Stimulated activated CD4-positive, alpha-beta T cell treated with anti-CD3 and anti-CD28 coated beads, Interleukin-4, amount 100 ng/mL, for 48 hours (primary cell): ENCODE results near the gene CIRBP.

Source experiments
- DNase-seq, 2 donors: peaks; one replicate each; pipeline ENCODE4 v3.0.0-alpha.2; 2020; ENCODE audit warnings: low read depth in 2 of 2

Gene CIRBP

DNA sequence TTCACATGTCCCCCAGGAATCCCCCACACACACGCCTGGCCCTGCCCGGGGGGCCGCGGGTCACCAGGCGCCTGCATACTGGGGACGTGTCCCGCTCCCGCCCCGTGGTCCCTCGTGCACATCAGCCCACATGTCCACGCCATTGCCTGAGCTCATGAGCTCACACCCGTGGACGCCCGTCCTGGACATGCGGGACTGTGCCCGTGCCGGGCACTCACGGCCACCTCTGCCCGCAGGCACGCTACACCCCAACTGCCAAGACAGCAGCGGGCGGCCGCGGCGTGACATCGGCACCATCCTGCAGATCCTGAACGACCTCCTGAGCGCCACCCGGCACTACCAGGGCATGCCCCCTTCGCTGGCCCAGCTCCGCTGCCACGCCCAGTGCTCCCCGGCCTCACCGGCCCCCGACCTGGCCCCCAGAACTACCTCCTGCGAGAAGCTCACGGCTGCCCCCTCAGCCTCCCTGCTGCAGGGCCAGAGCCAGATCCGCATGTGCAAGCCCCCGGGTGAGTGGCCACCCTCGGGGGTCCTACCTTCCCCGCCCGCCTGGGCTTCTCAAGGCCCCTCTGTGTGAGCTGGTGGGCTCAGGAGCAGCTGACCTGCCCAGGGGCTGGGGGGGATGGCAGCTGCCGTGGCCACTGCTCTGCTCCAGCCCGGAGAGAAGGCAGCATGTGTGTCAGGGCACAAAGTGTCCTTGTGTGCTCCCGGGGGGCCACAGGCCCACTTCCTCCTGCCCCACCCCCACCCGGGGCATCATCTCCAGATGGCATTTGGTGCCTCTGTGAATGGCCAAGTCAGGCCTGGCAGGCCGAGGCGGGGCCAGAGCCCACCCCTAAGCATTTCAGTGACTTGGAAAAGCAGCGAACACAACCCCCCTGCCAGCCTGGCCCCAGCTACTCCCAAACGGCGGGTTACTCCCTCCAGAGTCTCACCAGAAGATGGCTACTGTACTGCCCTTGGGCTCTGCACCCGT, 13.7 kb upstream of the CIRBP start:
- no peak for DNase-seq

DNA sequence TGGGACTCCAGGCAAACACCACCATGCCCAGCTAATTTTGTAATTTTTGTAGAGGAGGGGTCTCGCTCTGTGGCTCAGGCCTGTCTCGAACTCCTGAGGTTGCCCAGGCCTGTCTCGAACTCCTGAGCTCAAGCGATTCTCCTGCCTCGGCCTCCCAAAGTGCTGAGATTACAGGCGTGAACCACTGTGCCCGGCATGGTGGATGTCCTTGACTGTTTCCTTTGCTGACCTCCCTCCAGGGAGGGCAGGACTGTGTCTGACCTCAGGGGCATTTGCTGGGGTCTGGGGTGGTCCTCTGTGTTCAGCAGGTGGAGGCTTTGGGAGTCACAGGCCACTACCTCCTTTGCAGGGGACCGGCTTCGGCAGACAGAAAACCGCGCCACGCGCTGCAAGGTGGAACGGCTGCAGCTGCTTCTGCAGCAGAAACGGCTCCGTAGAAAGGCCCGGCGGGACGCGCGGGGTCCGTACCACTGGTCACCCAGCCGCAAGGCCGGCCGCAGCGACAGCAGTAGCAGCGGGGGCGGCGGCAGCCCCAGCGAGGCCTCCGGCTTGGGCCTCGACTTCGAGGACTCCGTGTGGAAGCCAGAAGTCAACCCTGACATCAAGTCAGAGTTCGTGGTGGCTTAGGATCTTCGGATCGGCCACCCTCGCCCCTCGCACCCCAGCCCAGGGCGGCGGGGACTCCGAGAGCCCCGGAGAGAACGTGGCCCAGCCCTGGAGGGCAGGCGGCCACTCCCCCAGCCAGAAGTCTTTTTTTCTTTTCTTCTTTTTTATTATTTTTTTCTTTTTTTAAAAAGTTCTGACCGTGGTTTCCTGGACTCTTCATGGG, 12.3 kb upstream of the CIRBP start:
- no peak for DNase-seq

DNA sequence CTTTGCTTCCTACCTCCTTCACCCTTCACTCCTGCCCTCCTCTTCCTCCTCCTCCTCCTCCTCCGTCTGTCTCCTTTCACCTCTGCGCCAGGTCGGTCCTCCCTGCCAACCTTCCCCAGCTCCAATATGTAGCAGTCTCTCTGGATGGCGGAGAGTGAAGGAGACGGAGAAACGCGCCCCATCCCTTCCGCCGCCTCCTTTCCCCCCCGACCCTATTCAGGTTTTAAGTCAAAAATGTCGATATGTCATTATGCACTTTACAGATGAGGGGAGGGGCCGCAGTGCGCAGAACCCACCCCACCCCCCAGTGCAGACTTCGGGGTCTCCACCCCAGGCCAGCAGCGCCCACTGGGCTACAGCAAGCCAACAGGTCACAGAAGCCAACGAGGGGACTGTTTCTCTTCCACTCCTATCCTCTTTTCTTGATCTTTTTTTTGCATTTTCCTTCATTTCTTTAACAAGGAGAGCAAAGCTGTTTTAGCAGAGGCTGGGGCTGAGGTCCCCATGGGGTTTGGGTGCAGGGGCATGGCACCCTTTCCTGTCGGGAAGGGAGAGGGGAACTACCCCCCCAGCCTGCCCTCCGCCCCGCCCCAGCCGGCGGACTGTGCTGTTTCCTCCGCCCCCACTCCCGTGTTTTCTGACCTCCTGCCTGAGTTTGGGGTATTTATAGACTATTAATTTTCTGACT, 11.5 kb upstream of the CIRBP start:
- no peak for DNase-seq

DNA sequence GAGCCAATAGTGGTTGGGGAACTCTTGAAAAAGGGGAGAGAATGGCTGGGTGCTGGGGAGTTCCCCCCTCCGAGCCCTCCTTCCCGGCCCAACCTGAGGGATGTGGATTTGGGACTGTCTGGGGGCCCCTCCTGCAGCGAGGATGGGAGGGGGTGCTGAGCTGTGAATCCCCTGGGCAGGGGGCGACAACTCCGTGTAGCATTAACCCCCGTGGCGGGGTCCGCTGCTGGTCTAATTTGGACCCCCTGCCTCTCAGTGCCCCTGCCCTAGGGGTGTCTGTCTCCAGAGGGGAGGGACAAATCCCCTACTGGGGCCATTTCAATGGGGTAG, 11.0 kb upstream of the CIRBP start:
- no peak for DNase-seq

DNA sequence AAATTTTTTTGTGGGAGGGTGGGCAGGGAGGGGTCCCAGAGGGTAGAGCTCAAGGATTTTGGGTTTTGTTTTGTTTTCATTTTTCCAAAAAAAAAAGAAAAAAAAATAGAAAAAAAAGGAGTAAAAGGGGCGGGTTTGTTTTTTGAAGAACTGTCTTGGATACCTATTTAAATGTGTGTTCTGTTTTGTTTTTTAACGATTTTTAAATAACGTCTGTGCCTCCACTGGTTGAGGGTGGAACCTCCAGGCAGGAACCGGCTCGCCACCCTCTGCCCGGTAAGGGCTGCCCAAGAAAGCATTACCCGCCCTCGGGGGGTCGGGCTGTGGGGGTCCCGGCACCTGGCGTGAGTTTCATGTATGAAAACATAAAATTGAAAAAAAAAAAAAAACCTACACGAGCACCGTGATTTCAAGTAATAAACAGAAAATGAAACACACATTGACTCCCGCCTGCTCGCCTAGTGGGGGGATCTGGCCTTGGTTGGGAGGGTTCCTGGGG, 10.4 kb upstream of the CIRBP start:
- no peak for DNase-seq

DNA sequence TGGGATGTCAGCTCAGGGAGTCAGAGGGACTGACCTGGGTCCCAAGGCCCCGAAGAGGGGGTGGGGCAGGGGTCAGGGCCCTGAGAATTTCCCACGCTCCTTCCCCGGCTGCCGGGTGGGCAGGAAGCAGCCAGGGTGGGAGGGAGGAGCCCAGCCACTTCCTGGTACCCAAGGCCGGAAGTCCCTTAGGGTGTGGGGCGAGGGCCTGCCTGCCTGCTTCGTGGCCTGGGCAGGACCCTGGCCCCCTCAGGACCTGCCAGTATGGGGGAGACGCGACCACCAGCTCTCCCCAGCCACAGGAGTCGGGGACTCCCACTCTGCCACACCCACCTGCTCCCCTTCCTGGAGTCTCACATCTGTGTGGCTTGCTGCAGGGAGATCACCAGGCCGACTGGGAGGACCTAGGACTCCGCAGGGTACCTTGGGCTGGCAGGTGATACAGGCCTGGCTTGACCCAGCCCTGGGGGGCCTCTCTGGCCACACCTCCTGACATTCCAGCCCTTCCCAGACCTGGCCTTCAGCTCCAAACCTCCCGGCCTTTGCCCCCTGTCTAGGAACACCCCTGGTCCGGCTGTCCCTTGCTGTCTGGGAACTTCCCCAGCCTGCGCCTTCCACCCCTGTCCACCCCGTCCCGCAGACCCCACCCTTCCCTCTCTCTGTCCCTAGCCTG, 9.8 kb upstream of the CIRBP start:
- DNase-seq = peak in 1 of 2 donors; percentile 67

DNA sequence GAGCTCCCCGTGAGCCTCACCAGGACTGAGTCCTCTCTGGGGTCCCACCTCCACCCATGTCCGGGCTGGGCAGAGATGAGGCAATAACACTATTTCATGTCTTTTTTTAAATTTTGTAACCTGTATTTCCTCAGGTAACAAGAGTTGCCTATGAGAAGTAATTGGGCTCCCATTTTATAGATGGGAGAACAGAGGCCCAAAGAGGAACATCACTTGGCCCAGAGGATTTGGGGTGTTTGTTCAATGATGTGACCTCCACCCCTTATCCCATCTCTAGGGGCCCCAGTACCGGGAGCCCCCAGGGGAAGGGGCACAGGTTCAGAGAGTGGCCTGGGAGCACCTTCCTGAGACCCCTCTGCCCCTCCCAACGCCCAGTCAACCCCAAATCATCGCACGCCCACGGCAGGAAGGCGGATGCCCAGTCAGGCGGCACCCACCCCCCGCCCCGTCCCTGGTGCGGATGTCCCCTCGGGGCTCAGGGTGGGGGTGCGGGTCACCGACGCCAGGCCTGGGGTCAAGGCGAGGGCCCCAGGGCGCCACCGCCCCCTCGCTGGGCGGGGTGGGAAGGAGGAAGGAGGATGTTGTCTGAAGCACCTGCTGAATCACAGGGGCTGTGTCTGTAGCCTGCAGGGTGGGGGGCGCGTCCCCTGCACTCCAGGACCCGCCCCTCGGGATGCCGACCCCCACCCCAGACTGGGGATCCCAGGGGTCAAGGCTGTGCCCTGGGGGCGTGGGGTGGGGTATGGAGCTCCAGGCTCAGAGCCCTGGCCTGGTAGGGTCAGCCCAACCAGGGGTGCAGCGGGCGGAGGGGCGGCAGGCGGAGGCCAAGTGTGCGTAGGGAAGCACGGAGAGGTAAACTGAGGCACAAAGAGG, 9.0 kb upstream of the CIRBP start:
- no peak for DNase-seq

DNA sequence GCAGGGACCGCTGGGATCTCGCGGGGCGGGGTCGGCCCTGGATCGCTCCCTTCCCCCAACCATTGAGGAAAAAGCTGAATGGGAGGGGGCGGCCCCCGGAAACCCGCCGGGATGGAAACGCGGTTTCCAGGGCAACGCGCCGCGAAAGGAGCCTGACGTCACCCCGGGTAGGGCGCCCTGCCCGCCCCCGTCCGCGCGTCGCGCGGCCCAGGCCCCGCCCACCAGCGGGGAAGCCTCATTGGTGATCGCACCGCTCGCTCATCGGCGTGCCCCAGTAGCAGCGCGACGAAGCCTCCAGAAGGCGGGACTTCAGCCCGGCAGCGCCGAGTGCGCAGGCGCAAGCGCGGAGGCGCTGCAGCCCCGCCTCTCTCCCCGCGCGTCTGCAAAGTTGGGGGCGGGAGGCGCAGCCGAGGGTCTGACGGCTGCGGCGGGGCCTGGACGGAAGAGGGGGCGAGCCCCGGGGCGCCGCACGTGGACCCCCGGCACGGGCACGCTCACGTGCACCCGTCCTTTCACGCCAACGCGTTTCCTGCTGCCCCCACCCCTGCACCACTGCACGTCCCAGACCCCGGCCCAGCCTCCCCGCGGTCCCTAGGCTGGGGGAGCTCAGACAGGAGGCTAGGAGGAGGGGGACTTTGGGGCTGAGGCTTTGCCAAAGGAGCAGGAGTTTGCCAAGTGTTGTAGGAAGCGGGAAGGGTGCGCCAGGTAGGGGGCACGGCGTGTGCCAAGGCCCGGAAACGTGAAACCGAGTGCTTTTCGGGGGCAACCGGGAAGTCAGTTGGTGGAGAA, 8.2 kb upstream of the CIRBP start:
- peak; percentile 94 for DNase-seq

DNA sequence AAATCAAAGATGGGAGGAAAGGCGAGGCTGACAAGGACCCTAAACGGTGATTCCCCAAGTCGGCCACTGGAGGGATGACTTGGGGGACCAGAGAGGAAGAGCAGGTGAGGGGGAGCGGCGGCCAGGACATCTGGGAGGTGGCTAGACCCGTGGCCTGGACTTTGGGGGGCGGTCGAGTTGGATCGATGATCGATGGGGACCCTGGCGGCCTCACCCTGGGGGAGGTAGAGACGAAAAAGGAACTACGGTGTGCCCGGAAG, 7.7 kb upstream of the CIRBP start:
- no peak for DNase-seq

DNA sequence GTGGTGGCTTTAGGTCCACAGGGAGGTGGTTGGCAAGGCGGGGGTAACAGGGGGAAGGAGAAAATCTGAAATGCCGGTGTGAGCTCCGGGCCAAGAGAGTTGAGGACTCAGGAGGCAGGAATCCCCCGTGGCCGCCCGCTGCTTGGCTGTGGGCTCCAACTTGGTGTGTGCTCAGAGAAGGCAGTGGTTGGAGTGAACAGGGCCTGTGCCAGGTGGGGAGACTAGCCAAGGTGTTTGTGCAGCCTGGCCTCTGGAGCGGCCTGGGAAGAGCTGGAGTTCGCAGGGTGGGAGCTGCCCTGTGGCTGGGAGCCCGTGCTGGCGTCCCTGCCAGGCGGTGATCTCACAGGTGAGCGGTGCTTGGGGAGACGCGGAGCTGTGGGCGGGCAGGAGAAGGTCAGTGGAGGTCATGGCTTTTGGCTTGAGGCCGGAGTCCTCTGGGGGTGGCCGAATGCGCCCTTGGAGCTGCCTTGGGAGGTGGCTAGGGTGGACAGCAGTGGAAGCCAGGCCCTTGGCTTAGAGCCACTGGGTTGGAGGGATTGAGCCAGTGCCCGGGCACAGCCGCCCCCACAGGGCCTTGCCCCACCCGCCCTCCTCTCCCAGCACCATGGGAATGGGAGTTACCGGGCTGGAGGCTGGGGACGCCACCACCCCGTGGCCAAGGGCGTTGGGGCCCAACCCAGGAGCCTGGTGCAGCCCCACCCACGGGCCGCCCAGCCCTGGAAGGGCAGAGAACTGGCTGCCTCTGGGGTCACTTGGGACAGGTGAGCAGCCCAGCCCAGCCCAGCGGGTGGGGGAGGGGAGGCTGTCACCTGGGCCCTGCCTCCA, 7.1 kb upstream of the CIRBP start:
- DNase-seq = no peak

DNA sequence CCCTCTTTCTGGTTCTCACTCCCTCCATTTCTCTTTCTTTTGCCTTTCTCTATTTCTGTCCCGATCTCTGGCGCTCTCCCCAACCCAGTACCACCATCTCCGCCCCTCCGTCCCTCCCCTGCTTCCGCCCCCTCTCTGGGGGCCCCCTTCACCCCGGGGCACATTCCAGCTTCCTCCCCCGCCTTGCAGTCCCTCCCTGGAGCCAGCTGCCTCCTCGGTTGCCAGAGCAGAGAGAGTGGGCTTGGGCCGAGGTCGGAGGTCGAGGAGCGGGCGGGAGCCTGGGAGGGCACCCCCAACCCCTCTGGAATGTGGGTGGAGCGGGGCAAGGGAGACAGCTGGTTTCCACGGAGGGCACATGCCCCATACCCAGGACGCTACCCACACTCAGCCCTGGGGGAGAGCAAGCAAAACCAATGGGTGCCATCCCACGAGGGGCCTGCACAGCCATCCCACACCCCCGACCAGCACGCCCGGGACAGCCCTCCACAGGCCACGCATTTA, 6.5 kb upstream of the CIRBP start:
- DNase-seq = no peak

DNA sequence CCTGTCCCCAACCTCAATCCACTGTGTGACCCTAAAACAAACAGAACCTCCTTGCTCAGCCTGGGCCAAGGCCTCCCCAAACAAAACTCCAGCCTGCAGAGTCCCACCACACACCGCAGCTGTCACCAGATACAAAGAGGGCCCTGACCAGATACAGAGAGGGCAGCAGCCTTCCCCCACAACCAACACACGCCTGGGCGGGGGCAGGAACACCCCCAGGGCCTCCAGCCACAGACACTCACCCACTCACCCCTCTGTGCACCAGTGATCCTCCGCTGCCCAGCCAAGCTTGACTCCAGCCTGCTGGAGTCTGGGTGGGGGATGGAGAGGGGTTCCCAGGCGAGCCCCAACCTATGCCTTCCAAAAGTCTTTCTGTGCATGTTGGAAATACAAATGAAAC, 5.9 kb upstream of the CIRBP start:
- no peak for DNase-seq

DNA sequence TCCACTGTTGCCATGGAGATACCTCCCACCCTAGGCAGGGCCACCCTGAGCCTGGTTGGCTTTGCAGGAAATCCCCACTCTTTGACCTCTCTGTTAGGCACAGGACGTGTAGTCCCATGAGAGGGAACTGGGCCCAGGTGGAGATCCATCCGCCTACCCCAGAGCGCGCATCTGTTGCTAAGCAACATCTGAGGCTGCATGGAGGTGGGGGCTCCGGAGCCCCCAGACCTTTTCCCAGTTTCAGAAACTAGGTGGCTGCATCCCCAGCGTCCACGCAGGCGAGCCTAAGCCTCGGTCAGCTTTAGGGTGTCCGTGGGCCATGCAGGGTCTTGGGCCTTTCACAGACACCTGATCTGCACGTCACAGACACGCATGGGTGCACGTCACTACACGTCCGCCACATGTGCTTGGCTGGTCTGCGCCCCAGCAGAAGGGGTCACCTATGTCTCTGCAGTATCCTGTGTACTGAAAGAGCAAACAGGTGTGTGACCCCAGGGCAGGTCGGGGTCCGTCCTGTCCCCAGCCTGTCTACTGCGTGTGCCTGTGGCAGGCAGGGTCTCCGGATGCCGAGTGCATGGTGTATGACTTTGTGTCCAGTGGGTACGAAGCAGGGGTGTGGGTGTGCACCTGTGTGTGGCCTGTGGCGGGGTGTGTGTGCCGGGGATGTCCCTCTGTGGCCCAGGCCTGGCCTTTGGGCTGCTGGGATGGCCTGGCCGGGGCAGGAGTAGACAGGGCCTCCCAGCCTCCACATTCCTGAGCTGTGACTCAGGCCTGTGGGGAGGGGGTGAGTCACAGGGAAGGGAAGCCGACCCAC, 4.1 kb upstream of the CIRBP start:
- DNase-seq = no peak

DNA sequence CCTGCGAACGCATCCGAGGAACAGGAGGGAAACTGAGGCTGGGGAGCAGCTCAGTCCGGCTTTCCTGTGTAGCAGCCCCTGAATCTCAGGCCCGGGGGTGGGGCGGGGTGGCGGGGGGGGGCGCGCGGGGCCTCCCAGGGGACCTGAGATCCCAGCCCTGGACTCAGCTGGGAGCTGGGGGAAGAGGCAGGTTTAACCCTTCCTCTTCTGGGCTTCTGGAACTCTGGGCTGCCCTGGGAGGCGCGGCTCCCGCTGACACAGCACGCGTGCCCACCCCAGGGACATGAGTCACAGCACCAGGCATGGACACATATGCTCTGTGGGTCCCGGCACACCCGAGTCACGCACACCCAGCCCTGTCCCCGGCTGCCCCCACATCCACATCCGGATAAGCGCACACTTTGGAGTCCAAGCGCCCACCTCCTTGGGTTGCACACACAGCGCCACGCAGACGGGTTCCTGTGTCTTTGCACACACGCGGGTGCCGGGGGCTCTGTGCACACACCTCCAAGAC, 3.5 kb upstream of the CIRBP start:
- DNase-seq = no peak

DNA sequence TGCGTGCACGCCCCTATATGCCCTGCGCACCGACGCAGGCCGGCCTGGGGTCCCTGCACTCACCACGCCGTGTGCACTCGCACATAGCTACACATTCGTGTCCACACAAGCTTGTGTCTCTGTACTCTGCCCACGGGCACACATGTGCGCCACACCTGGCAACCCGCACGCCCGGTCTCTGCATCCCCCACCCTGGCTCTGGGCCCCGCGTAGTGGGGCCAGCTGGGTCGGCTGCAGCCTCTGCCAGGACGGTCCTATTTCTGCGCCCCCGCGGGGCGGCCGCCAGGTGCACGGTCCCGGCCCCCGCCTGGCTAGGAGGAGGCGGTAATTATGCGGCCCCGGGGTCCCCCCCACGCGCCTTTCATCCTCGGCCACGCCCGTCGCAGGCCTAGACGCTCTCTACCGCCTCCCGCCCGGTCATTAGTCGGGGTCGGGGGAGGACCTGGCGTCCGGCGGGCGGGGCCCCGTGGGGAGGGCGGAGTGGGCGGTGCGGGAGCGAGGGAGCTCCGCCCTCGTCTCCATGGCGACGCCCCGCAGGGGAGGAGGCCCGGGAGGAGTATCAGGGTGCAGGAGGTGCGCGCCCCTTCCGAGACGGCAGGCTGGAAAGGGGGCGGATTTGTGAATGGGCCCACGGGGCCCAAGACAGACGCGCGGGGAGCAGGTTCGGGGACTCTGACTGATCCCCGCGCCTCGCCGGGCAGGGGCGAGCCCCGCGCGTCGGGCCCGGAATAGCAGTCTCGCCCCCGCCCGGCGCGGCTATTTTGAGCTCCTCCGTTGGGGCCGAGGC, 2.8 kb upstream of the CIRBP start:
- DNase-seq = peak; percentile 80

DNA sequence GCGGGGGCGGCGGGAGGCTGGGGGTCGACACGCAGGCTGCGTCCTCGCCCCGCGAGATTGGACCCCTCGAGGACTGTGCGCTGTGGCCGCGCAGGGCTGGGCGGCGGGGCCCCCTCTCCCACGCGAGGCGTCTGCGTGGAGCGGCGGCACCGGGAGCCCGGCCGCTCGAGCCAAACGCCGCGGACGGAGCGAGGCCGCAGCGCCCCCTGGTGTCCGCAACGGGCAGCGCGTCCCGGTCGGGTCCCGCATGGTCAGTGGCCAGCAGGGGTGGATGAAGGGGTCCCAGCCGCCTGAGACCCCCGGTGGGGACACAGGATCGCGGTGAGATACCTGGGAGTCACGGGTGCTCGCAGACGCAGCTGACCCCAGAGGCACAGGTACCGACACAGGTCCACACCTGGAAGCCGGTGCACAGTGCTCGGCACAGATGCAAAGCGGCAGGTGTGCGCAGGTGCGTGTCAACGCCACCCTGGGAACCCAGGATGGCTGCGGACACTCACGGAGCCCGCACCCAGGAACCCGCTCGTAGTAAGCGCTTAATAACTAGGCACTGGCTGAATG, 2.1 kb upstream of the CIRBP start:
- peak in 1 of 2 donors; percentile 55 for DNase-seq
